ENCODE data around the gene STX8.

DNA sequence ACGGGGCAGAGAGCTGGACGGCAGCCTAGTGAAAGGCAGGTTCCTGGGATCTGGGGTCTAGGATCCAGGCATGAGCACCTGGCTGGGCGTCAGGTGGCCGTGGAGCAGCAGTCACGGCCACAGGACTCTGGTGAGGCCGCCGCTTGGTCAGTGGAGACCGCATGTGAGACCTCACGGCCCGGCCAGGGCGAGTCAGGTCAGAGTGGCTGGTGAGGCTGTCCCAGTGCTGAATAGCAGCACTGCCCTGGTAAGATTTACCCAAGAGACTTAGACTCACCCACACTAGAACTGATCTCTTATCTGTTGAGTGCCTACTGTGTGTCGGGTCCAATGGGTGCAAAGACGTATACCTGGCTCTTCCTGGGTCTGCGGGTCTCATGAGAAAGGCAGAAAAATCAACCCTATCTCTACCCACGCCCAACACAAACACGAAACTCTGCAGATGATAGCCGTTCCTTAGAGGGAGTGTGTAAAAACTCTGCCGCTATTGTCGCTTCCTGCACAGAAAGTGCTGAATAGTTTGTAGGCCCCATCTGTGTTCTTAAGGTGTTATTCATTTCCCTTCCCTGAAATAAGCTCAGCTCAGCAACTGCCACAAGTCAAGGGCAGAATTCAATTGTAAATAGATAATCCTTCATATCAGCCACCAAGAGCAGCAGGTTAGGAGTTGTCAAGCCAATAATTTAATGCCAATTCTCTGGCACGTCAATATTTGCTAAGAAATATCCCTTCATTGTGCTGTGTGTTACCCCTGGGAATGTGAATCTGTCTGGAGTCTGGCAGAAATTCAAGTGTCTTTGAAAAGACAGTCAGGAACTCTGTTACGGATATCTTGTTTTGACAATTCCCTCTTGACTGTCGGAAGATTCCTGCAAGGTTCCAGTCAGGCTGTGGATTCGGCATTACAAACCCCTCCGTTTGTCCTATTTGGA, 314.3 kb downstream of the STX8 start:
- TF ChIP-seq TAF1 (IDR thresholded peaks at IDR 0.05; ENCODE audit: borderline replicate concordance, insufficient read depth, low read length) (no peak), POLR2AphosphoS5 (IDR thresholded peaks at IDR 0.05; ENCODE audit: low read depth, low read length) (no peak), REST (IDR thresholded peaks at IDR 0.05; ENCODE audit: insufficient read depth in 1 of 2, low read depth in 2 of 2, low read length in 2 of 2) (no peak)
